Transverse colon (tissue), 4 donors: Measurements from ENCODE around the gene POPDC2. TPM values are rescaled to one million over a fixed set of nuclear protein-coding genes. Genes with fewer than 3 reads are reported as not detected.

Experiments
- DNase-seq: peaks from one replicate; pipeline ENCODE4 v3.0.0-alpha.2; 2019
- H3K27ac ChIP-seq, 4 donors: fragments of 200-600 bp; sonication (generic); 2 replicates each; pipeline ENCODE4 v1.5.1; 2016 to 2018; ENCODE audit warnings: inconsistent platforms in 4 of 4
- H3K27me3 ChIP-seq: fragments of 200-600 bp; sonication (generic); 2 replicates; pipeline ENCODE4 v1.5.1; 2017; ENCODE audit warnings: inconsistent platforms
- H3K36me3 ChIP-seq, 4 donors: fragments of 200-600 bp; sonication (generic); 2 replicates each; pipeline ENCODE4 v1.5.1; 2017 to 2019; ENCODE audit warnings: inconsistent platforms in 4 of 4
- H3K4me1 ChIP-seq, 4 donors: fragments of 200-600 bp; sonication (generic); 2 replicates each; pipeline ENCODE4 v1.5.1; 2017 to 2020; ENCODE audit warnings: inconsistent platforms in 4 of 4
- H3K4me3 ChIP-seq, 4 donors: fragments of 200-600 bp; sonication (generic); 1 replicate in 1 of 4; 2 replicates in 3 of 4; pipeline versions ENCODE4 v1.5.1 to v1.6.1; 2017 to 2019; ENCODE audit warnings: inconsistent platforms in 4 of 4
- H3K9me3 ChIP-seq, 2 donors: fragments of 200-600 bp; sonication (generic); 2 replicates each; pipeline ENCODE4 v1.5.1; 2017 to 2019; ENCODE audit warnings: inconsistent platforms in 2 of 2
- EP300 ChIP-seq: sonication (generic); formaldehyde crosslinking; IDR thresholded peaks from one replicate; pipeline ENCODE4 v1.6.1; 2017; ENCODE audit warnings: antibody characterized with exemption, low read depth
- POLR2A ChIP-seq: fragments of 450-650 bp; IDR thresholded peaks from one replicate; pipeline ENCODE4 v1.6.1; 2016; ENCODE audit warnings: antibody characterized with exemption, mild to moderate bottlenecking, moderate library complexity
- POLR2AphosphoS5 ChIP-seq, 3 donors: sonication (generic); formaldehyde crosslinking; IDR thresholded peaks; one replicate each; pipeline ENCODE4 v1.6.1; 2016; ENCODE audit warnings: antibody characterized with exemption in 3 of 3
- WGBS, 2 donors: methylation state at CpG; one replicate each; pipeline ENCODE4 v1.1.5; 2018; ENCODE audit warnings: low coverage in 1 of 2; 5-methylcytosine and 5-hydroxymethylcytosine counted together
- in situ Hi-C, 4 donors: fragments of 200-750 bp; cut with MboI; loops; one replicate each; pipeline versions ENCODE4 v1.15.0 to v1.15.1; 2017; ENCODE audit warnings: low sequenced_read_pairs in 3 of 4, low pct_ligation_motif_present in 1 of 4, low pct_unique_long_range_greater_than_20kb in 1 of 4
- intact Hi-C: fragments of 100-400 bp; cut with DNase I; formaldehyde crosslinking; loops from one replicate; pipeline ENCODE4 v1.15.1; 2023; ENCODE audit warnings: low total_unique reads
- total RNA-seq, 4 donors: library from RNA; depleted of rRNA; stranded (reverse); fragments of >200 nt; gene quantifications; one replicate each; pipeline ENCODE4 v1.1.0, GENCODE V29; 2016
- TF ChIP-seq, protein P1 (sequence below), 5 experiments: fragments of 200-600 bp in 3 of 5; fragments of 450-650 bp in 2 of 5; sonication (generic) in 3 of 5; IDR thresholded peaks; 1 replicate in 2 of 5; 2 replicates in 3 of 5; pipeline ENCODE4 v1.5.1; 2016 to 2017; ENCODE audit warnings: antibody characterized with exemption in 5 of 5, inconsistent platforms in 3 of 5, mild to moderate bottlenecking in 2 of 5, moderate library complexity in 1 of 5

Gene POPDC2
- total RNA-seq, 4 donors from 2014 or later: 15.0 to 17.7 (median 15.6) TPM

DNA sequence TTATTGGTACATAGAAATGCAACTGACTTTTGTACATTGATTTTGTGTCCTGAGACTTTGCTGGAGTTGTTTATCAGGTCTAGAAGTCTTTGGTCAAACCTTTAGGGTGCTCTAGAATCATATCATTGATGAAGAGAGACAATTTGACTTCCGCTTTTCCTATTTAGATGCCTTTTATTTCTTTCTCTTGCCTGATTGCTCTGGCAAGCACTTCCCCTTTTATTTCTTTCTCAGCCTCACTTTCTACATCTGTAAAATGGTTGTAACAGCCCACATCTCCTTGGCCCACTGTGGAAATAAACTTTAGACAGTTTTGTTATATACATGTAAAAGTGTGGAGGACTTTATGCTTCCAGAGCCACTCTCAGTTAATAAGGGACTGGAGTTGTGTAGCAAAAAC is 48.7 kb downstream of the POPDC2 start:
- WGBS, 2 donors: 79 to 90% methylated on average over 1 of the region's 1 CpG
- in situ Hi-C loops (no loop called here), intact Hi-C loops (no loop called here)
- no peak overlapping the region for H3K4me3 ChIP-seq
- H3K27ac ChIP-seq: no peak overlapping the region
- no peaks in the 10 kb centered on the region for H3K27me3 ChIP-seq
- no peaks in the 10 kb centered on the region for H3K9me3 ChIP-seq
- TF ChIP-seq POLR2AphosphoS5 (IDR thresholded peaks at IDR 0.05): no peak
- TF ChIP-seq, protein P1, sequence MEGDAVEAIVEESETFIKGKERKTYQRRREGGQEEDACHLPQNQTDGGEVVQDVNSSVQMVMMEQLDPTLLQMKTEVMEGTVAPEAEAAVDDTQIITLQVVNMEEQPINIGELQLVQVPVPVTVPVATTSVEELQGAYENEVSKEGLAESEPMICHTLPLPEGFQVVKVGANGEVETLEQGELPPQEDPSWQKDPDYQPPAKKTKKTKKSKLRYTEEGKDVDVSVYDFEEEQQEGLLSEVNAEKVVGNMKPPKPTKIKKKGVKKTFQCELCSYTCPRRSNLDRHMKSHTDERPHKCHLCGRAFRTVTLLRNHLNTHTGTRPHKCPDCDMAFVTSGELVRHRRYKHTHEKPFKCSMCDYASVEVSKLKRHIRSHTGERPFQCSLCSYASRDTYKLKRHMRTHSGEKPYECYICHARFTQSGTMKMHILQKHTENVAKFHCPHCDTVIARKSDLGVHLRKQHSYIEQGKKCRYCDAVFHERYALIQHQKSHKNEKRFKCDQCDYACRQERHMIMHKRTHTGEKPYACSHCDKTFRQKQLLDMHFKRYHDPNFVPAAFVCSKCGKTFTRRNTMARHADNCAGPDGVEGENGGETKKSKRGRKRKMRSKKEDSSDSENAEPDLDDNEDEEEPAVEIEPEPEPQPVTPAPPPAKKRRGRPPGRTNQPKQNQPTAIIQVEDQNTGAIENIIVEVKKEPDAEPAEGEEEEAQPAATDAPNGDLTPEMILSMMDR (IDR thresholded peaks at IDR 0.05): no peak
- TF ChIP-seq EP300: no peak
- TF ChIP-seq POLR2A: no peak
- DNase-seq: no peak
- H3K36me3 ChIP-seq: no peaks in the 10 kb centered on the region
- H3K4me1 ChIP-seq: no peaks in the 10 kb centered on the region

DNA sequence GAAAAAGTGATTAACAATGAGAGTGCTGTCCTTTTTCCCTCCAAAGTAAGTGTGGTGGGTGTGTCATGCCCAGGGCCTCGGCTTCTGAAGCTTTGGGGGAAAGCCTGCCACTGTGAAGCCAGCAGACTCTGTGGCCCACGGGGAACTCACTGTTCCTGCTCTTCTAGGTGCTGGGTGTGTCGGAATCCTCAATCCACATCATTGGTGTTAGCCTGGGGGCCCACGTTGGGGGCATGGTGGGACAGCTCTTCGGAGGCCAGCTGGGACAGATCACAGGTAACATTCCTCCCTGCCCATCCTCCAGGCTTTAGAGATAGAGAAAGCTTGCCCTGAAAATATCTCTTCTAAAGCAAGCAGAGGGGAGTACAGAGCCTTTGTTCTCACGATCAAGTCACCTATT is 51.1 kb downstream of the POPDC2 start:
- WGBS, 2 donors: 55 to 80% methylated on average over 1 to 6 of the region's 6 CpGs
- in situ Hi-C loops: no loop called here
- TF ChIP-seq POLR2AphosphoS5 (IDR thresholded peaks at IDR 0.05) (no peak), POLR2A (no peak), EP300 (no peak)
- TF ChIP-seq, protein P1 (IDR thresholded peaks at IDR 0.05): no peak

DNA sequence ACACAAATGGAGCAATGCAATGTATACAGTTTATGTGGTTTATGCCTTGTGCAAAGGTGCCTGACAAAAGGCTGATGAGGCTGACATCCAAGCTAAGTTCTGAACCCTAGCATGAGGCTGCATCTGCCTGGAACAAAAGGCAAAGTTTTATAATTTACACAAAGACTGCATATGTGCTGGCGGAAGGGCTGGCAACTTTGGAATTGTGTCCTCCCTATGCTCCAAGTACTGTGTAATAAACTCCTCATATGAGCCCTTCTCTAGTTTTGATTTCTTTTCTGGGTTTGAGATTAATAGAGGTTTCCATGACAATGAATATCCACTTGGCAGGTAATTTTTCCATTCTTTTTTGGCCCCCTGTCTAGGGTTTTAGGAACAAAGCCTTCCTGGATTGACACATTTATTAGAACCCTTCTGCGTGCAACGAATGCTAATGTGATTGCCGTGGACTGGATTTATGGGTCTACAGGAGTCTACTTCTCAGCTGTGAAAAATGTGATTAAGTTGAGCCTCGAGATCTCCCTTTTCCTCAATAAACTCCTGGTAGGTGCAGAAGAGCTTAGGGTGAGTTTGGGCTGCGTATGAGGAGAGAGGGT is 51.9 kb downstream of the POPDC2 start:
- Histone ChIP-seq H3K9me3 (no peaks in the 10 kb centered on the region), H3K27me3 (no peaks in the 10 kb centered on the region), H3K36me3 (no peaks in the 10 kb centered on the region), H3K4me1 (no peaks in the 10 kb centered on the region), H3K27ac (no peak overlapping the region), H3K4me3 (no peak overlapping the region)
- no peak for TF ChIP-seq EP300
- WGBS, 2 donors: 90 to 91% methylated on average over 5 to 6 of the region's 6 CpGs
- intact Hi-C loops: no loop called here
- in situ Hi-C loops: no loop called here
- DNase-seq: no peak

More for the DNA sequence above, 51.1 kb downstream of the POPDC2 start:
- Histone ChIP-seq H3K36me3 (no peaks in the 10 kb centered on the region), H3K4me1 (no peaks in the 10 kb centered on the region), H3K9me3 (no peaks in the 10 kb centered on the region), H3K27me3 (no peaks in the 10 kb centered on the region), H3K27ac (no peak overlapping the region), H3K4me3 (no peak overlapping the region)
- intact Hi-C loops: no loop called here
- no peak for DNase-seq

DNA sequence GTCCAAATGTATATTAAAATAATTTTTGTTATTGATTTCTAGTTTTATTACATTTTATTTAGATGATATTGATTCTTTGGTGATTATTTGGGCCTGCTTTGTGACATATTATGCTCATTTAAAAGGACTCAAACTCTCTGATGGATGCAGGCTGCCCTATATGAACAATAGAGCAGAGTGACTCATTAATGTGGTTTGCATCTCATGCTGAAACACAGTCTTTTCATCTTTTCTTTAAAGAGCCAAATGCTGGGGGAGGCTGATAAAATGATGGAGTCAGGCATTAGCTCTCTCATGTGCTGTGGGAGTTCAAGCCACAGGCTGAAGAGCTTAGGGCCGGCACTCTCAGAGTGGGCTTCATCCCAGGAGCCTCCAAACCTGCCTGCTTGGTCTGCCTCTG is 55.5 kb downstream of the POPDC2 start:
- intact Hi-C loops: no loop called here
- 100% methylated on average over 1 of the region's 1 CpG; no CpG with 5 or more reads in 1 of the 2 donors for WGBS, 2 donors
- Histone ChIP-seq H3K27me3 (no peaks in the 10 kb centered on the region), H3K4me3 (no peak overlapping the region), H3K27ac (no peak overlapping the region), H3K4me1 (no peaks in the 10 kb centered on the region), H3K36me3 (no peaks in the 10 kb centered on the region), H3K9me3 (no peaks in the 10 kb centered on the region)
- DNase-seq: no peak
- in situ Hi-C loops: no loop called here
- no peak for TF ChIP-seq POLR2A
- TF ChIP-seq, protein P1 (IDR thresholded peaks at IDR 0.05): no peak
- TF ChIP-seq EP300: no peak
- no peak for TF ChIP-seq POLR2AphosphoS5 (IDR thresholded peaks at IDR 0.05)

DNA sequence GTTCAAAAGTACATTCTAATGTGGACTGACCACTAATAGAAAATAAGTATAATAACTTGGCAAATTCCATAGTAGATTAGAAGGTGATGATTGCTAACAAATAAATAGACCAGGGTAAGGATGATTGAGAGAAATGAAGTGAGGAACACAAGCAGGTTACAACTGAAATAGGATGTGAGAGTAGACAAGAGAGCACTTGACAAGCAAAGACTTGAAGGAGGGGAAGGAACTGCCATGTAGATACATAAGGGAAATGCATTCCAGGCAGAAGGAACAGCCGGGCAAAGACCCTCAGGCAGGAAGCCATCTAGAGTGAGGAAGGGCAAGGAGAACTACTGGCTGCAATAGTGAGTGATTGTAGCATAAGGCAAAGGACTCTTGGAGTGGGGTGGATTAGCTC is 57.7 kb downstream of the POPDC2 start:
- Histone ChIP-seq H3K4me1 (peaks cover 0 to 4% (median under 1%) of the 10 kb centered on the region in 4 donors), H3K9me3 (no peaks in the 10 kb centered on the region), H3K27me3 (no peaks in the 10 kb centered on the region), H3K36me3 (no peaks in the 10 kb centered on the region), H3K4me3 (no peak overlapping the region), H3K27ac (no peak overlapping the region)
- in situ Hi-C loops: no loop called here
- 70 to 86% methylated on average over 1 of the region's 1 CpG for WGBS, 2 donors
- TF ChIP-seq POLR2A: no peak
- no peak for TF ChIP-seq POLR2AphosphoS5 (IDR thresholded peaks at IDR 0.05)
- no peak for TF ChIP-seq EP300
- TF ChIP-seq, protein P1 (IDR thresholded peaks at IDR 0.05): no peak
- intact Hi-C loops: no loop called here
- no peak for DNase-seq
